K562 (cell line): ENCODE measurements around the gene WDR83. TPM values are rescaled to one million over a fixed set of nuclear protein-coding genes. Genes with fewer than 3 reads are reported as not detected.

Experiments used
- ATAC-seq: fragments of 200-7000 bp; cut with Tn5 transposase; 3 replicates; pipeline ENCODE4 v1.9.1; 2020; ENCODE audit warnings: moderate library complexity
- BruUV-seq: library from RNA; stranded (reverse); fragments of 400-500 nt; replicated peaks from 2 replicates; lab custom pipeline; 2021; lab: Mats Ljungman, UMichigan
- CTCF ChIA-PET: fragments of 300-600 bp; formaldehyde crosslinking; extraction: SDS; loops from one replicate; lab custom pipeline; 2021; ENCODE audit warnings: low intra/inter-chr PET ratio; lab: Yijun Ruan, JAX
- POLR2A ChIA-PET: fragments of 300-600, 350-650 bp; sonication (Branson Sonifier 250); formaldehyde crosslinking; extraction: SDS; loops from one replicate; lab custom pipeline; 2021; ENCODE audit warnings: antibody characterized with exemption, inconsistent platforms; lab: Yijun Ruan, JAX
- DNase-seq, 4 experiments: peaks; one replicate each; pipeline versions ENCODE4 v3.0.0 to v3.0.0-alpha.2; 2011 to 2018; ENCODE audit warnings: low spot score in 3 of 4, mixed read lengths in 3 of 4; ENCODE audit errors: extremely low read depth in 1 of 4
- FAIRE-seq: peaks from 2 replicates; lab custom pipeline; 2011; peaks lifted over from hg19 to GRCh38; lab: Jason Lieb, UNC
- H2AFZ ChIP-seq: 2 replicates; pipeline ENCODE4 v1.6.0; 2011; ENCODE audit warnings: low read depth, low read length, control low read depth, inconsistent platforms
- H3K27ac ChIP-seq: fragments of 200-600 bp; 3 replicates; pipeline ENCODE4 v1.8.0; 2011; ENCODE audit warnings: low read depth, mild to moderate bottlenecking, control low read depth, inconsistent platforms, low read length, moderate library complexity, mixed read lengths; ENCODE audit errors: extremely low read depth
- H3K27me3 ChIP-seq, 2 experiments: fragments of 300-600 bp in 1 of 2; 2 replicates in 1 of 2; 3 replicates in 1 of 2; pipeline versions ENCODE4 v1.6.0 to v1.8.0; 2011; ENCODE audit warnings: inconsistent platforms in 2 of 2, low read length in 2 of 2, mild to moderate bottlenecking in 1 of 2, mixed read lengths in 1 of 2, moderate library complexity in 1 of 2; ENCODE audit not compliant: control insufficient read depth in 2 of 2, insufficient read depth in 2 of 2
- H3K36me3 ChIP-seq: fragments of 300-600 bp; 3 replicates; pipeline ENCODE4 v1.8.0; 2011; ENCODE audit warnings: mild to moderate bottlenecking, low read length, inconsistent platforms; ENCODE audit not compliant: control insufficient read depth, insufficient read depth
- H3K4me1 ChIP-seq, 2 experiments: fragments of 200-600 bp in 1 of 2; replicated peaks in 1 of 2; 2 replicates in 1 of 2; 3 replicates in 1 of 2; pipeline versions ENCODE4 v1.5.1 to v1.8.0; 2011; ENCODE audit warnings: inconsistent platforms in 2 of 2, low read length in 2 of 2, mild to moderate bottlenecking in 1 of 2, mixed read lengths in 1 of 2, moderate library complexity in 1 of 2; ENCODE audit not compliant: control insufficient read depth in 2 of 2, insufficient read depth in 2 of 2
- H3K4me2 ChIP-seq: 2 replicates; pipeline ENCODE4 v1.6.1; 2011; ENCODE audit warnings: low read length, control low read depth, inconsistent platforms, mixed read lengths; ENCODE audit not compliant: insufficient read depth
- H3K4me3 ChIP-seq: fragments of 200-600 bp; sonication (generic), shearing (Covaris generic); 2 replicates; pipeline ENCODE4 v1.5.1; 2016; ENCODE audit warnings: control low read depth, inconsistent platforms
- H3K79me2 ChIP-seq: fragments of 200-600 bp; 3 replicates; pipeline ENCODE4 v1.8.0; 2011; ENCODE audit warnings: low read length, inconsistent platforms; ENCODE audit not compliant: control insufficient read depth, insufficient read depth
- H3K9ac ChIP-seq, 2 experiments: 2 replicates each; pipeline versions ENCODE4 v1.6.0 to v1.6.1; 2011; ENCODE audit warnings: low read depth in 2 of 2, low read length in 2 of 2, control low read depth in 1 of 2, inconsistent platforms in 1 of 2, mild to moderate bottlenecking in 1 of 2, mixed read lengths in 1 of 2; ENCODE audit not compliant: insufficient read depth in 1 of 2
- H3K9me1 ChIP-seq: one replicate; pipeline ENCODE4 v1.6.0; 2011; ENCODE audit warnings: inconsistent platforms, mild to moderate bottlenecking, low read length, moderate library complexity; ENCODE audit not compliant: control insufficient read depth, insufficient read depth
- H3K9me3 ChIP-seq: replicated peaks from 2 replicates; pipeline ENCODE4 v1.5.1; 2011; ENCODE audit warnings: low read depth, low read length, inconsistent platforms; ENCODE audit not compliant: control insufficient read depth, insufficient read depth
- H4K20me1 ChIP-seq: replicated peaks from 2 replicates; pipeline ENCODE4 v1.6.1; 2011; ENCODE audit warnings: low read length, inconsistent platforms, mixed read lengths; ENCODE audit not compliant: control insufficient read depth, insufficient read depth
- HDAC1 ChIP-seq, 2 experiments: fragments of 450-650 bp; IDR thresholded peaks; 2 replicates each; pipeline ENCODE4 v1.6.1; 2016 to 2017; ENCODE audit warnings: inconsistent platforms in 1 of 2, mild to moderate bottlenecking in 1 of 2, moderate library complexity in 1 of 2
- SMAD2 ChIP-seq: fragments of 150-350 bp; IDR thresholded peaks from 2 replicates; pipeline ENCODE4 v1.6.1; 2014; ENCODE audit warnings: low read depth, mild to moderate bottlenecking, low read length
- SUPT5H ChIP-seq: fragments of 450-650 bp; IDR thresholded peaks from 2 replicates; pipeline ENCODE4 v1.6.1; 2016
- U2AF1 ChIP-seq: fragments of 200-400 bp; formaldehyde crosslinking; optimal IDR thresholded peaks from 2 replicates; pipeline ENCODE3; 2017; ENCODE audit warnings: mild to moderate bottlenecking, low read depth, low read length, moderate library complexity
- ZNF311 ChIP-seq: fragments of 250-450 bp; sonication (Bioruptor Pico); IDR thresholded peaks from 2 replicates; pipeline ENCODE4 v1.4.0; 2020; ENCODE audit warnings: mild to moderate bottlenecking, moderate library complexity
- ZNF507 ChIP-seq: conservative IDR thresholded peaks from 2 replicates; pipeline ENCODE4 v1.6.1; 2017; ENCODE audit warnings: missing genetic modification characterization, missing compliant biosample characterization
- WGBS: fragments of 100-300 bp; shearing (Covaris generic); methylation state at CpG from one replicate; pipeline ENCODE4 v1.1.6; 2016; ENCODE audit warnings: low coverage, mixed read lengths; ENCODE audit not compliant: insufficient coverage; ENCODE audit errors: missing lambda C conversion rate; 5-methylcytosine and 5-hydroxymethylcytosine counted together
- in situ Hi-C: fragments of 300-500 bp; cut with MboI; formaldehyde crosslinking; loops from 4 replicates; pipeline ENCODE4 v1.15.0; 2018; ENCODE audit warnings: inconsistent platforms, mixed read lengths
- intact Hi-C: fragments of 100-400 bp; cut with micrococcal nuclease; formaldehyde crosslinking; loops from 2 replicates; pipeline ENCODE4 v1.14.2; 2022
- polyA plus RNA-seq, 8 experiments: library from polyadenylated mRNA; depleted of rRNA in 4 of 8; stranded (reverse) in 5 of 8; unstranded in 3 of 8; fragments of >200 nt; fragmentation: Nextera tagmentation in 2 of 8; fragmentation: Illumina TruSeq in 1 of 8; extraction: Ambion mirVana in 2 of 8; extraction: Trizol in 1 of 8; gene quantifications; 2 replicates each; pipeline versions ENCODE4 v1.2.1 to v1.2.3, GENCODE V29; 2011 to 2014; ENCODE audit warnings: inconsistent platforms in 1 of 8, missing spikeins in 1 of 8
- total RNA-seq, 7 experiments: library from RNA; depleted of rRNA in 6 of 7; stranded (reverse); fragments of >200 nt in 6 of 7; fragmentation: Illumina TruSeq in 2 of 7; extraction: Trizol in 2 of 7; gene quantifications; 2 replicates each; pipeline versions ENCODE4 v1.2.1 to v1.2.3, GENCODE V29; 2011 to 2021; ENCODE audit warnings: low replicate concordance in 1 of 7
- TF ChIP-seq, protein P1 (sequence below): sonication (generic); formaldehyde crosslinking; IDR thresholded peaks from 2 replicates; pipeline ENCODE4 v1.8.0; 2023; ENCODE audit warnings: missing genetic modification reagents, mild to moderate bottlenecking, borderline replicate concordance

WDR83 gene
- total and polyA plus RNA-seq, 9 of the 15 experiments (the other 6 are each of a cell fraction or from before 2014, with no cell fraction given): 0.52 to 21.3 (median 4.2) TPM

DNA sequence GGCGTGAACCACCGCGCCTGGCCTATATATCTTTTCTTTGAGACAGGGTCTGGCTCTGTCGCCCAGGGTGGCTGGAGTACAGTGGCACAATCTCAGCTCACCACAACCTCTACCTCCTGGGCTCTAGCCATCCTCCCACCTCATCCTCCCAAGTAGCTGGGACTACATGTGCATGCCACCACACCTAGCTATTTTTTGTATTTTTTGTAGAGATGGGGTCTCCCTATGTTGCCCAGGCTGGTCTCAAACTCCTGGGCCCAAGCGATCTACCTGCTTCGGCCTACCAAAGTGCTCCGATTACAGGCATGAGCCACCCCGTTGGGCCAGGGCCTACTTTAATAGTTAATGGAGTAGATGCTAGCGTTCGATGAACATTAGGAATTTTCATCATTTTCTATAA, 53.7 kb downstream of the WDR83 start:
- CTCF ChIA-PET: no interaction called here
- Histone ChIP-seq H3K4me2 (peak overlapping the region; percentile 92), H3K27me3 (no peaks in the 10 kb centered on the region), H2AFZ (no peak overlapping the region), H4K20me1 (peaks cover 17% of the 10 kb centered on the region; the same call in 1 of the 2 replicates), H3K9me1 (peaks cover 6% of the 10 kb centered on the region), H3K27ac (peak overlapping the region; percentile 87; the same call in 1 of the 3 replicates), H3K4me1 (peaks cover 10 to 45% of the 10 kb centered on the region in 2 experiments; a peak in 3 of 5 replicates), H3K9me3 (no peaks in the 10 kb centered on the region), H3K79me2 (peaks cover 81% of the 10 kb centered on the region), H3K4me3 (peak overlapping the region; percentile 82; the same call in 1 of the 2 replicates), H3K9ac (peak overlapping the region; percentile 89 to 99), H3K36me3 (peaks cover 54% of the 10 kb centered on the region)
- TF ChIP-seq ZNF507 (tag): no peak
- no peak for TF ChIP-seq HDAC1 (IDR thresholded peaks at IDR 0.05)
- TF ChIP-seq U2AF1: no peak
- no peak for TF ChIP-seq SUPT5H
- no peak for TF ChIP-seq SMAD2
- no peak for TF ChIP-seq ZNF311
- TF ChIP-seq, protein P1, sequence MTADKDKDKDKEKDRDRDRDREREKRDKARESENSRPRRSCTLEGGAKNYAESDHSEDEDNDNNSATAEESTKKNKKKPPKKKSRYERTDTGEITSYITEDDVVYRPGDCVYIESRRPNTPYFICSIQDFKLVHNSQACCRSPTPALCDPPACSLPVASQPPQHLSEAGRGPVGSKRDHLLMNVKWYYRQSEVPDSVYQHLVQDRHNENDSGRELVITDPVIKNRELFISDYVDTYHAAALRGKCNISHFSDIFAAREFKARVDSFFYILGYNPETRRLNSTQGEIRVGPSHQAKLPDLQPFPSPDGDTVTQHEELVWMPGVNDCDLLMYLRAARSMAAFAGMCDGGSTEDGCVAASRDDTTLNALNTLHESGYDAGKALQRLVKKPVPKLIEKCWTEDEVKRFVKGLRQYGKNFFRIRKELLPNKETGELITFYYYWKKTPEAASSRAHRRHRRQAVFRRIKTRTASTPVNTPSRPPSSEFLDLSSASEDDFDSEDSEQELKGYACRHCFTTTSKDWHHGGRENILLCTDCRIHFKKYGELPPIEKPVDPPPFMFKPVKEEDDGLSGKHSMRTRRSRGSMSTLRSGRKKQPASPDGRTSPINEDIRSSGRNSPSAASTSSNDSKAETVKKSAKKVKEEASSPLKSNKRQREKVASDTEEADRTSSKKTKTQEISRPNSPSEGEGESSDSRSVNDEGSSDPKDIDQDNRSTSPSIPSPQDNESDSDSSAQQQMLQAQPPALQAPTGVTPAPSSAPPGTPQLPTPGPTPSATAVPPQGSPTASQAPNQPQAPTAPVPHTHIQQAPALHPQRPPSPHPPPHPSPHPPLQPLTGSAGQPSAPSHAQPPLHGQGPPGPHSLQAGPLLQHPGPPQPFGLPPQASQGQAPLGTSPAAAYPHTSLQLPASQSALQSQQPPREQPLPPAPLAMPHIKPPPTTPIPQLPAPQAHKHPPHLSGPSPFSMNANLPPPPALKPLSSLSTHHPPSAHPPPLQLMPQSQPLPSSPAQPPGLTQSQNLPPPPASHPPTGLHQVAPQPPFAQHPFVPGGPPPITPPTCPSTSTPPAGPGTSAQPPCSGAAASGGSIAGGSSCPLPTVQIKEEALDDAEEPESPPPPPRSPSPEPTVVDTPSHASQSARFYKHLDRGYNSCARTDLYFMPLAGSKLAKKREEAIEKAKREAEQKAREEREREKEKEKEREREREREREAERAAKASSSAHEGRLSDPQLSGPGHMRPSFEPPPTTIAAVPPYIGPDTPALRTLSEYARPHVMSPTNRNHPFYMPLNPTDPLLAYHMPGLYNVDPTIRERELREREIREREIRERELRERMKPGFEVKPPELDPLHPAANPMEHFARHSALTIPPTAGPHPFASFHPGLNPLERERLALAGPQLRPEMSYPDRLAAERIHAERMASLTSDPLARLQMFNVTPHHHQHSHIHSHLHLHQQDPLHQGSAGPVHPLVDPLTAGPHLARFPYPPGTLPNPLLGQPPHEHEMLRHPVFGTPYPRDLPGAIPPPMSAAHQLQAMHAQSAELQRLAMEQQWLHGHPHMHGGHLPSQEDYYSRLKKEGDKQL (CRISPR knock-in tag): no peak
- POLR2A ChIA-PET: interaction anchor here (0.8 to 3.8 kb wide), 5 partner anchors 35 to 74 kb away, joined by 3 to 30 read pairs (median 4); partner anchors contain the start of gene JUNB
- in situ Hi-C loops: no loop called here
- DNase-seq (no peak), ATAC-seq (no peak), FAIRE-seq (no peak)
- intact Hi-C loops: no loop called here
- BruUV-seq: no TSS peak
- WGBS: 90% methylated on average over 10 of the region's 10 CpGs
